A549 (cell line): ENCODE measurements around the gene TNRC18.

Experiments
- BHLHE40 ChIP-seq: IDR thresholded peaks from 2 replicates; pipeline ENCODE4 v1.6.1; 2012; ENCODE audit warnings: low read depth, low read length, inconsistent platforms
- CHD2 ChIP-seq: fragments of 150-350 bp; IDR thresholded peaks from 2 replicates; pipeline ENCODE4 v1.6.1; 2014; ENCODE audit warnings: low read length; ENCODE audit not compliant: partially characterized antibody
- CTCF ChIP-seq: fragments of >200 bp; sonication (Bioruptor Twin); formaldehyde crosslinking; IDR thresholded peaks from 3 replicates; pipeline ENCODE4 v1.5.1; 2016
- E2F6 ChIP-seq: IDR thresholded peaks from 2 replicates; pipeline ENCODE4 v1.6.1; 2012; ENCODE audit warnings: low read depth, borderline replicate concordance
- EP300 ChIP-seq, 2 experiments: fragments of >200 bp; sonication (Bioruptor Twin); formaldehyde crosslinking; IDR thresholded peaks; 2 replicates in 1 of 2; 3 replicates in 1 of 2; pipeline ENCODE4 v1.6.1; 2016 to 2017
- MAX ChIP-seq: IDR thresholded peaks from 2 replicates; pipeline ENCODE4 v1.6.1; 2012
- MAZ ChIP-seq: fragments of 150-350 bp; IDR thresholded peaks from 2 replicates; pipeline ENCODE4 v1.6.1; 2014; ENCODE audit warnings: antibody characterized with exemption, low read depth, low read length, borderline replicate concordance
- PHF8 ChIP-seq: fragments of 200-600 bp; sonication (generic); IDR thresholded peaks from 2 replicates; pipeline ENCODE4 v1.6.1; 2016; ENCODE audit warnings: low read depth, mild to moderate bottlenecking, antibody characterized with exemption, moderate library complexity, borderline replicate concordance
- POLR2A ChIP-seq: IDR thresholded peaks from 2 replicates; pipeline ENCODE4 v1.6.1; 2012; ENCODE audit warnings: mild to moderate bottlenecking, low read length
- REST ChIP-seq: fragments of 200-600 bp; sonication (generic); IDR thresholded peaks from 2 replicates; pipeline ENCODE4 v1.6.1; 2016; ENCODE audit warnings: antibody characterized with exemption, mild to moderate bottlenecking, moderate library complexity
- RNF2 ChIP-seq: fragments of 200-600 bp; sonication (generic); IDR thresholded peaks from 2 replicates; pipeline ENCODE4 v1.6.1; 2016; ENCODE audit warnings: low read depth, mild to moderate bottlenecking, antibody characterized with exemption, moderate library complexity, borderline replicate concordance
- SREBF2 ChIP-seq: fragments of 450-650 bp; IDR thresholded peaks from 2 replicates; pipeline ENCODE4 v1.6.1; 2014; ENCODE audit warnings: mild to moderate bottlenecking, moderate library complexity
- TP53 ChIP-seq: fragments of 250-450 bp; sonication (Bioruptor Pico); IDR thresholded peaks from 2 replicates; pipeline ENCODE4 v1.5.0; 2021; ENCODE audit warnings: mild to moderate bottlenecking, moderate library complexity
- USF2 ChIP-seq: fragments of 450-650 bp; IDR thresholded peaks from 2 replicates; pipeline ENCODE4 v1.6.1; 2014; ENCODE audit warnings: antibody characterized with exemption

- TF ChIP-seq POLR2A: no peak
- TF ChIP-seq E2F6: no peak
- no peak for TF ChIP-seq PHF8
- no peak for TF ChIP-seq CHD2
- TF ChIP-seq MAZ: no peak
- no peak for TF ChIP-seq RNF2
- no peak for TF ChIP-seq CTCF
- no peak for TF ChIP-seq EP300 (IDR thresholded peaks at IDR 0.05)
- TF ChIP-seq TP53 (CRISPR knock-in tag): no peak
- no peak for TF ChIP-seq USF2
- TF ChIP-seq MAX: no peak
- no peak for TF ChIP-seq BHLHE40
- TF ChIP-seq REST: no peak
- TF ChIP-seq SREBF2: no peak
These were observed 103.2 kb downstream of the TNRC18 start for GRCh38 chr7:5320391-5320790.
